Dedifferentiated amniotic fluid mesenchymal stem cell (primary cell): ENCODE measurements around the gene STIM2.
"Not testable (repeated sequence)": the region's sequence is repeated elsewhere in the genome, so short reads cannot be mapped to it uniquely, and the experiment has no call there.

Experiments used
- DNase-seq: peaks from one replicate; pipeline ENCODE4 v3.0.0-alpha.2; 2016; ENCODE audit errors: extremely low spot score

Gene STIM2

DNA sequence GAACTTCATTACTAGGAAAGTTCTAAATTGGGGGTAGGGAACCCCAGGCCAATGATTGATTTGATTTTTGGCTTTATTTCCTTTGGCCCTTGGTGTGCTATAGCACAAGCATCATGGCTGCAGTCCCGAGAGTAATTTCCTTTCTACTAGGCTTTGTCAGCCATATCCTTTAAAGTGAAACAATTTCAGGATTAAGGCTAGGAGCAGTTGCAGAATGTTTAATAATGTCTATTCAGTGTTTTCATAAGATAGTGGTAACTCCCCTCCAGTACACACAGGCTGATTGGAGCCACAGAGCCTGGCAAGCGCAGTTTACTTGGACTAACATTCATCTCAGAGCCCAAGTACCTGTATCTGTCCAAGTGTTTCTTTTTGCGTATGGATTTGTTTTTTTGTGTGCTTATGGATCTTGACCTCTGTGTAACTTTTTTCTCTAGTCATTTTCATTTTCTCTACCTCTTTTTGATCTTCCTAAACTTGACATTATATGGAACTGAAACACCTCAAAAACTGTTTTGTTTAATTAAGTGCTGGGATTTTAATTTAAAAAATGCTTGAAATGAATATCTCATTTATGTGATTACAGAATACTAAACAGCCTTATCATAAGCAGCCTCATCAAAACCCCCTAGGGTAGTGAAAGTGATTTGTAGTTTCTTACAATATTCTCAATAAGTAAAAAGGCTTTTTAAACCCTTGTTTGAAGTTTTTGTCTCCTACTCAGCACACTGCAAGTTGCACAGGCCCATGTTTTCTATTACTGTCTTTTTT, 7.5 kb downstream of the STIM2 start:
- no peak for DNase-seq

DNA sequence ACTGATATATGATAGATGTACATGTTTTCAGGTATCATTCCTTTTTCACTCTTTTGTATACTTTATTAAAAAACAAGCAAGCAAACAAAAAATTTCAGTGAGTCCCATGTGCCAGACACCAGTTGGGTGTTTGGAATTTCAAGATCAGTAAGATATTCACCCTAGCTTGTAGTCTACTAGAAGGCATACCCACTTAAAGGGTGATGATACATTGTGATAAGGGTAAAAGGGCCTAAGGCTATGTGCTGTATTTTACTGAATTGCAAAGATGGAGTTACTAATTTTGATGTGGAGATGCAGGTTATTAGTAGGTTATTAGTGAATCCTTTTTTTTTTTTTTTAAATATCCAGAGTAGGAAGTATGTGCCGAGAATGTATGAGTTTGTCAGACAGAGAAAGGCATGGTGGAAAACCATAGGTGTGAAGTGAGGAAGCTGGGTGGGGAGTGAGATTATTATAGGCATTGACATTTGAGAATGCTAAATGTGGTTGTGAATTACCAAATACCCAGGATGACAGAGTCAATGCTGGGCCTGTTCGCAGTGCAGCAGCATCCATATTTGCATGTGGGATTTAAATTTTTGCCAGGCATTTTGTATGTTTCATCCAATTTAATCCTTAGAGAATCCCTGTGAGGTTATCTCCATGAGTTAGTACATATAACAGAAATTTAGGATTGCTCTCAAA, 10.1 kb downstream of the STIM2 start:
- DNase-seq: no peak

DNA sequence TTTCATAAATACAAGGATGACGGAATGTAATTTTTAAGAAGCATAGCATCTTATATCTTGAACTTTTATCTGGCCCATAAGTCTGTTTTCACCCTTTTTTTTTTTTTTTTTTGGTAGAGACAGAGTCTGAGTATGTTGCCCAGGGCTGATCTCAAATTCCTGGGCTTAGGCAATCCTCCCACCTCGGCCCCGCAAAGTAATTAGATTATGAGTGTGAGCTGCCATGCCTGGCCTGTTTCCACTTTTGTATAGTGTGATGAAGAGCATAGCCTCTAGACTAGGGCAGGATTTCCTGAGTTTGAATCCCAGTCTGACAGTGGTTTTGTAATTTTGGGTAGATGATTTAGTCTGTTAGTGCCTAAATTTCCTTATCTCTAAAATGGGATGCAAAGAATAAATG, 11.0 kb downstream of the STIM2 start:
- peak; percentile 59 for DNase-seq

DNA sequence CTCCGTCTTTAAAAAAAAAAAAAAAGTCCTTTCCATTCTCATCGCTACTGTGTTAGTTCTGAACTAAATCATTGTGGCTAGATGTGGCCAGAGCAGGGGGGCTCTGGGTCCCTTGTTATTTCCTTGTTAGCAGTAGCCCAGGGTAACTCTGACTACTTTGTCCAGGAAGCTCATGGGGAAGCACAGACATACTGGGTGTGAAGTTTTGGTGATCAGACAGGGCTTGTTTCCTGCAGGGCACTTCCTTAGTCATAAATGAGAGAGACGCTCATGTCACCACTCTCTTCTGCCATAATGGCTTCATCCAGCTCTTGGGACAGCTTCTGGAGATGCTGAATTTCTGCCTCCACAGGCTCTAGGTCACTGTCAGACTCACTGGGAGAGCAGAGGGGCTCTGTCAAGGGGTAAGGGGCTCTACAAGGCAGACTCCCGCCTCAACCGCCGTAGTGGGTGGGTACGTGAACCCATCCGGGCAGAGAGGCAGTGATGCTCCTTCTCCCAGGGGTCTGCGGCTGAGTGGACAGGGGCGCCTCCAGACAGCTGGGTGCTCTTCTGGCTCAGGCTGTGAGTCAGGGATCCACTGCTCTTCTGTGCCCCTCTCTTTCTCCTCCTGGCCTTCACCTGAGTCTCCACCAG, 12.9 kb downstream of the STIM2 start:
- no peak for DNase-seq

DNA sequence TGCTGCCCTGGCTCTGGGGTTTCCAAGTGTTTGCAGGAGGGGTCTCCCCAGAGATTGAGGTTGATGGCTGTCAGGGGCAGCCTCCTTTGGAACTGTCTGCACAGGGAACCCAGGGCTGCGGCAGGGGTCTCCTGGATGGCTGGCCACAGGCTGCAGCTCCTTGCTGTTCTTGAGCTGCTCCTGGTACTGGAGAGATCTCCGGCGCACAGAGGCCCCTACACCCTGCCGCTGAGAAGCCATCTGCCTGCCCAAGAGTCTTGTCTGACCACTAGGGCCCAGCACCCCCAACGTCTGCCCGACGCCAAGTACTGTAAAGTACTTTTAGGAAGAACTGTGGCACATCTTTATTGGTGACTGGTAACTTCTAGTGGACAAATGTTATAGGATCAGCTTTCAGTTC, 13.5 kb downstream of the STIM2 start:
- no peak for DNase-seq

- DNase-seq: no peak
These were observed 16.8 kb downstream of the STIM2 start for GRCh38 chr4:26877406-26877805.

DNA sequence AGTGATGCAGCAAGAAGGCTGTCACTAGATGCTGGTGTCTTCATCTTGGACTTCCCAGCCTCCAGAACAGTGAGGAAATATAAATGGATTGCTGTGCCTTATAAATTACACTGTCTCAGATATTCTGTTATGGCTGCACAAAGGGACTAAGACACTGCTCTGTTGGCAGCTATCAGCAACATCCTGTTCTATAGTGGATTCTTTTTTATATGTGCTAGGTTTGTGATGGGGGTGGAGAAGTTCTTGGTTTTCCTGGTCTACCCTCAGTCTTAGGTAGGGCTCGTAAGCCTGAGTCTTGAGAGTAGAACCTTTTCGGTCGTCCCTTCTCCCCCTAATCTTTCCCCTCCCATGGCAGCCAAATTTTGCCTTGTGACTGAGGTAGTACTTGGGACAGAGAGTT, 17.3 kb downstream of the STIM2 start:
- DNase-seq: no peak

GRCh38 chr4:26878794-26879391, 18.3 kb downstream of the STIM2 start:
- no peak for DNase-seq

- no peak for DNase-seq
These were observed 19.2 kb downstream of the STIM2 start for GRCh38 chr4:26879805-26880204.

DNA sequence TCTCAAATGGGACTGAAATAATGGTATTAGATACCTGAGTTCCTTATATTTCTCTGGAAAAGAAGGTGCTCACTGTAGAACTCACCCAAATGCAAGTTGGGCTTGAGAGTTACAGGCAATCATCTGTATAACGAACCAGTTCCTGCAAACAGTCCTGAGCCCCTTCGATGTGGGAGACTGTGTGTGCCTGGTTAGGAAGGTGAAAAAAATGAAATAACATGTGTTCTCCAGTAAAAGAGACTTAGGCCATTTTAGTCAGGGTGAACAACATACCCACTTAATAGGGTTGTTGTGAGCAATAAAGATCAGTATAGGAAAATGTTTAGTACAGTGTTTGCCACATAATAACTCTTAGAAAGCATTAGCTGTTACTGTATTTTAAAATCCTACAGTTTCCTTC, 23.4 kb downstream of the STIM2 start:
- no peak for DNase-seq

- no peak for DNase-seq
These were observed 23.9 kb downstream of the STIM2 start for GRCh38 chr4:26884486-26884988.

DNA sequence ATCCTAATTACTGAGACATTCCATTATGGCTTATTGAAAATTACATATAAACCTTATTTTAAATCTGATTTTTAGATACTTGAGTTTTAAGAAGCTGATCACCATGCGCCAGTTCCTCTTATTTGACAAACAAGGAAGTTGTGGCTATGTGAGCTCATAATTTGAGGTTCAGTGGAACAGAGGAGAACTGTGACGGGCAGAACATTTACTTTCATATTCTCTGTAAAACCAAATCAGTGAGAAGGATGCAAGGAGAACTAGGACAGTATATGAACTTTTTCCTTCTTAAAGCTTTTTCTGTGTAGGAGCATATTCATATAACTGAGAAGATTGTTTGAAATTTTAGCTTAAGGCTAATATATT, 25.3 kb downstream of the STIM2 start:
- DNase-seq: no peak

- no peak for DNase-seq
These were observed 26.5 kb downstream of the STIM2 start for GRCh38 chr4:26887143-26887542.

DNA sequence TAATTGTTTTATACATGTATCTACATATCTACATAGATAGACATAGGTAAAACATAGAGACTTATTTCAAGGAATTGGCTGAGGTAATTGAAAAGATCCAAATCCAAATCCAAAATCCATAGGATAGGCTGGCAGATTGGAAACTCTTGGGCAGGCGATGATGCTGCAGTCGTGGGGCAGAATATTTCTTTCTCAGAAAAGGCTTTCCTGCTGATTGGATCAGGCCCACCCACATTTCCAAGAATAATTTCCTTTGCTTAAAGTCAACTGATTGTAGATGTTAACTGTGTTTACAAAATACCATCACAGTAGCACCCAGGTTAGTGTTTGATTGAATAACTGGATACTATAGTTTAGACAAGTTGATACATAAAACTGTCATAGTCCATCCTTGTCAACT, 27.2 kb downstream of the STIM2 start:
- no peak for DNase-seq

DNA sequence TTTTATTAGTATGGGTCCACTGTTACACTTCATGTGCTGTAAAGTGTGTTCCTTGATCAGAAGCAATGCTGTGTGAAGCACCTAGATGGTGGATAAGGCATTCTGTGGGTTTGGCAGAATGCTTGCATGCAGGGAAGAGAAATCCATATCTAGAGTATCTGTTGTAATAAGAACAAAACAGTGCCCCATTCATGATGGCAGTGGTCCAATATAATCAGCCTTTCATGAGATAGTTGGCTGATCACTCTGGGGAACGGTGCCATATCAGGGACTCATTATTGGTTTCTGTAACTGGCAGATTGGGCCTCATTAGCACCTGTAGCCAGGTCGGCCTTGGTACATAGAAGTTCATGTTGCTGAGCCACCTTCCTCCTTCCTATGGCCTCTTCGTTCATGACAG, 28.7 kb downstream of the STIM2 start:
- DNase-seq: no peak

DNA sequence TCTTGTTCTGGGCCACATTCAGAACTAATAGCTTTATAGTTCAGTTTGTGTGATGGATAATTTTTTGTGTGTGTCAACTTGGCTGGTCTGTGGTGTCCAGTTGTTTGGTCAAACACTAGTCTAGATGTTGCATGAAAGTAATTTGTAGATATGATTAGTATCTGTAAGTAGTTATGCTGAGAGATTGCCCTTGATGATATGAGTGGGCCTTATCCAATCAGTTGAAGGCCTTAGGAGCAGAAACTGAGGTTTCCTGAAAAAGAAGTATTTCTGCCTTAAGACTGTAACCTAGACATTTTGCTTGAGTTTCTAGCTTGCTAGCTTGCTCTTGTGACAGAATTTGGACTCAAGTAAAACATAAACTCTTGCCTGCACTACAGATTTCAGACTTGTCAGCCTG, 30.4 kb downstream of the STIM2 start:
- DNase-seq: no peak

- DNase-seq: no peak
These were observed 31.2 kb downstream of the STIM2 start for GRCh38 chr4:26891867-26892266.

DNA sequence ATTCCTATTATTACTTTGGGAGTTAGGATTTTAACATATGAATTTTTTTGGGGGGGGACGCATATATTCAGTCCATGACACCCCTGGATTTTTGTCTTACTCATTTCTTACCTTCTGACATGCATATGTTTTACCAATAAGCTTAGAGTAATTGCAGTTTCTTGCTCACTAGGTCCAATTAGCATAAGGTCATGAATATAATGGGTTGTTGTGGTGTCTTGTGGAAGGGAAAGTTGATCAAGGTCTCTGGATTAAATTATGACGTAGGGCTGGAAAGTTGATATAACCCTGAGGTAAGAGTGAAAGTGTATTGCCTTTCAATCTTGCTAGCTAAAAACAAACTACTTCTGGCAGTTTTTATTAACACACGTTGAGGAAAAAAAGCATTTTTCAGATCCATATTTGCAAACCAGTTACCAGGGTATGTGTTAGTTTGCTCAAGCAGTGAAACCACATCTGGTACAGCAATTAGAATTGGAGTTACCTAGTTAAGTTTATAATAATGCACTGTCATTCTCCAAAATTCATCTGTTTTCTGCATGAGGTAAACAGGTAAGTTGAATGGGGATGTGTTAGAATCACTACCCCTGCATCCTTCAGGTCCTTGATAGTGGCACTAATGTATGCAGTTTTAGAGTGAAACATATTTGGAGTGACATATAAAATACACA, 32.0 kb downstream of the STIM2 start:
- no peak for DNase-seq

DNA sequence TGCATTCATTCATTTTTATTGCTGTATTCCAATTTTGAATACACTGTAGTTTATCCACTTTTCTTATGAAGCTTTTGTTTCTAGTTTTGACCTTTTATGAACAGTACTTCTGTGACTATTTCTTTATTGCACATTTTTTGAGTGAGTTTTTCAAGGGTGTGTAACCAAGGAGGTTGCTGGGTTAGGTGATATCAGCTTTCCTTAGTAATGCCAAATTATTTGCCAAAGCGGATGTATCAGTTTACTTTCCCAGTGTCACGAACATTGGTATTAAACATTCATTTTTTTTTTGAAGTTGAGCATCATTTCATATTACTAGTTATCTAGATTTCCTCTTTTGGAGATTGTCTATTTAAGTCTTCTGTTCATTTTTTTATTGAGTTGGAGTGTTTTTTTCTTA, 32.9 kb downstream of the STIM2 start:
- no peak for DNase-seq

DNA sequence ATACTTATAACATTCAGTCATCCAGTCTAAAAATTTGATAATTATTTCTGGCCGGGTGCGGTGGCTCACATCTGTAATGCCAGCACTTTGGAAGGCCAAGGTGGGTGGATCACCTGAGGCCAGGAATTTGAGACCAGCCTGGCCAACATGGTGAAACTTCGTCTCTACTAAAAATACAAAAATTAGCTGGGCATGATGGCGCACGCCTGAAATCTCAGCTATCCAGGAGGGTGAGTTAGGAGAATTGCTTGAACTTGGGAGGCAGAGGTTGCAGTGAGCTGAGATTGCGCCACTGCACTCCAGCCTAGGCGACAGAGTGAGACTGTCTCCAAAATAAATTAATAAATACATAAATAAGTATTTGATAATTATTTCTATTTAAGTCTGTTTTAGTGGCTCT, 34.2 kb downstream of the STIM2 start:
- DNase-seq: not testable (repeated sequence)

- no peak for DNase-seq
These were observed 36.0 kb downstream of the STIM2 start for GRCh38 chr4:26896636-26897035.

GRCh38 chr4:26899991-26900390, 39.4 kb downstream of the STIM2 start:
- no peak for DNase-seq
